GM21381 (cell line): ENCODE data around the gene MELTF.
"Not testable (repeated sequence)": the region's sequence is repeated elsewhere in the genome, so short reads cannot be mapped to it uniquely, and the experiment has no call there.

ENCODE experiments used
- ATAC-seq: cut with Tn5 transposase; IDR thresholded peaks from one replicate; pipeline ENCODE4 v1.9.1; 2021; ENCODE audit warnings: mild to moderate bottlenecking, moderate library complexity; ENCODE audit not compliant: unreplicated experiment

MELTF gene

DNA sequence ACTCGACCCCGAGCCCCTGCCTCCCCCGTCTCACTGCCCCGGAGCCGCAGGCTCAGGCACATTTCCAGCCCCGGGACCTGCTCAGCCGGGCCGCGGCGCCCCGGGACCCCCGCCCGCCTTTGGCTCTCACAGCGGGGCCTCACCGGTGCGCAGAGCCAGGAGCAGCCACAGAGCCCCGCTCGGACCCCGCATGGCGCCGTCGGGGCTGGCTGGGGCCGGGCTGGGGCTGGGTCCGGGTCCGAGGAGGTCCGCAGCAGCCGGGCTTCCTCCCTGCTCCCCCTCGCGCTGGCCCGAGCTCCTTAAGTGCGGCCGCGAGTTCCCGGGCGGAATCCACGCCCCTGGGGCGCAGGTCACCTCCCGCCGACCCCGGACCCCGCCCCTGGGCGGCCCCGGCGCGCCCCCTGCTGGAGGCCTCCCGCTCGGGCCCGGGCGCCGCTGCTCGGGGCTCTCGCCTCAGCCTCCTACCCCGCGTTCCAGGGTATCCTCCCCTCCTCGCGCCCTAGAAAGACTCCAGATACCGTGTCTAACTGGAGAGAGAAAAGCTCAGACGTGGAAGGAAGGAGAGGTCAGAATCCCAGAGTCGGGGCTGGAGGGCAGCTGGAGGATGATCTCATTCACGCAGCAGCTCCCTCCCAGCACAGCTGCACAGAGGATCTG lies at the start of gene MELTF:
MELTF (minus strand) TSS at position 307 of the 657 bp plus-strand sequence; CDS start at position 192, 115 bp downstream.
- ATAC-seq, result peak; percentile 67

DNA sequence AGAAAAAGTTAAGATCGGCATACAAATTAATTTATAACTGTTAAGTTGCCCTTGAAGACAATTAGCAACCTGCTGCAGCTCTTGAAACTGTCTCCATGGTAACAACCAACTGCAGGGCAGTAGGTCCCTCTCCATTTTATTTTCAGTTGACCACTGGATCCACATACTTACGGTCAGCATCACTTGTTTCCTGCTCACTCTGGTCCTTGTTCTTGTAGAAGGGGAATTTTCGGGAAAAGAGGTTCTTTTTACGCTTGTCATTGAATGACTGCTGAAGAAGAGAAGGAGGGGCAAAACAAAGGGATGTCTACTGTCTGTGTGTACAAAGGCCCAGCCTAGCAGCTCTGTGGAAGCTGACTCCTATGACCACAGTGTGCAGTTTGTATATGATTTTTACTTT lies 46.8 kb upstream of the MELTF start:
- ATAC-seq, result no peak

DNA sequence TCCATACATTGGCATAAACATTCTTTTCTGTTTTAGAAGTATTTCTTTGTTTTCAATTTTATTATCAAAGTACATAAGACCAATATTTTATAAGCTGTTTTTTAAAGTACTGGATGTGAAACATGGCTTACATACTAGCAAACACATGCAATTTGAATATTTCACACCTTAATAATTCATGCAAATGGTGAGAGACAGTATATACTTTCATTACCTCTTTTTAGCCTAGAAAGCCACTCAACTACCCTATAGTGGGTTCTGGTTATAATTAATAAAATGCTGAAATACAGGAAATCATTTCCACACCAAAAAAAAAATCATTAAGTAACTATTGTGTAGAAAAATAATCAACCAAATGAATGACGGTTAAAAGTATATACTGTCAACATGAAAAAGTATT lies 38.5 kb upstream of the MELTF start:
- ATAC-seq, result no peak

DNA sequence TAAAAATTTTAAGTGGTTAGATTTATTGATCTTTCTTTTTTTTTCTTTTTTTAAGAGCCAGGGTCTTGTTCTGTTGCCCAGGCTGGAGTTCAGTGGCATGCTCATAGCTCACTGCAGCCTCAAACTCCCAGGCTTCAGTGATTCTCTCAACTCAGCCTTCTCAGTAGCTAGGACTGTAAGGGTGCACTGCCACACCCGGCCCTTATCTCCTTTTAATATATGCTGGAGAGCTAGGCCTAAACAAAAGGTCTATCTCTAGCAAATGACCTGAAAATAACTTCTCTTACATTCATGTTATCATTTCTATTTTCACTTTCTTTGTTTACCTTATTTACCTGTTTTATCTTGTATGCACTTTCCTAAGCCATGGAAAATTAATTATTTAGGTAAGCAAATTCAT lies 35.2 kb upstream of the MELTF start:
- no peak for ATAC-seq

DNA sequence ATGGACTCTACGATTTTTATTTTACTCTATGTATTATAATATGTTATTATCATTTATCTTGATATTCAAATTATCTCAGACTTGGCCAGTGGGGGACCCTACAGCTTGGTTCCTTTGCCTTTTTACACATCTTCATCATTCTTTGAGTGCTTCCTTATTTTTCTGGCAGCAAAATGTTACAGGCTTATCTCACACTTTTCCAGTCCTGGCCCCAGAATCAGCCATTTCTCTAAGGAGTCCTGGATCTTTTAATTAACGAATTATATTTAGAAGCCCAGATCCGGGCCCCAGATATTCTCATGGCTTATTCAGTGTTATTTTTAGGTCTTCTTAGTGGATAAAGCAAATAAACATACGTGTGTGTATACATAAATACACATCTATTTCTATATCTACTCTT lies 32.8 kb upstream of the MELTF start:
- no peak for ATAC-seq

DNA sequence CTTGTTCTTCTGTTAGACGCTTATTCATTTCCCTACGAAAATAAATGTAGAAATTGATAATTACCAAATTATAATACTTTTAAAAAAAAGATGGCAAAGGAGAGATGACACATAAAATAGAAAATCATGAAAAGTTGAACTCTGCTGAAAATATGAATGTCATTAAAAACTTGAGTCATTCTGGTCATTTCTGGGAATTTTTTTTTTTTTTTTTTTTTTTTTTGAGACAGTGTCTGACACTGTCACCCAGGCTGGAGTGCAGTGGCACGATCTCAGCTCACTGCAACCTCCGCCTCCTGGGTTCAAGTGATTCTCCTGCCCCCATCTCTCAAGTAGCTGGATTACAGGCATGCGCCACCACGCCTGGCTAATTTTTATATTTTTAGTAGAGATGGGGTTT lies 22.0 kb upstream of the MELTF start:
- not testable (repeated sequence) for ATAC-seq

DNA sequence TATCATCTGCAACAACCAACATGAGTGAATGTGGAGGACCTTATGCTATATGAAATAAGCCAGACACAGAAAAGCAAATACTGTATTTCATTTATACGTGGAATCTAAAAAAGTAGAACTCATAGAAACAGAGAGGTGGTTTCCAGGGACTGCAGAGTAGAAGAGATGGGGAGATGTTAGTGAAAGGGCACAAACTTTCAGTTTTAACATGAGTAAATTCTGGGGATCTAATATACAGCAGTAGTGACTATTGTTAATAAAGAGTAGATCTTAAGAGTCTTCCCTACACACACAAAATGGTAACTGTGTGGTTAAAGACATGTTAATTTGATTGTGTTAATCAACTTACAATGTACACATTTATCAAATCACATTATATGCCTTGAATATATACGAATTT lies 20.9 kb upstream of the MELTF start:
- peak; percentile 76 for ATAC-seq

DNA sequence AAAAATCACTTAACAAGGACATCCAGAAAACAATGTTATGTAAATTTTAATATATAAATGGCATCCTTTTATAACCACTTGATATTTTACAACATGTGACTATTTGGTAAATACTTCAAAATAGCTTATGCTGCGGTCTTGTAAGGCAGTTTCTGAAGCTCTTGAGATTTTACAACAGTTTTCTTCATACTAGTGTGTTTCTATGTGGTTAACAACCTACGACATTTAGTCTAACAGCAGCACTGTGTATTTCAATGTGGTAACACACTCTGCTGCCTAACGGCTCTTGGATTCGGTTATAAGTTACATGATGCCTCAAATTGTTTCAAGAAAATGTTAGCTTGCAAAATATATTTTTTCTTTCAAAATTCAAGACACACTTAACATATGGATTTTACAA lies 12.9 kb upstream of the MELTF start:
- no peak for ATAC-seq

DNA sequence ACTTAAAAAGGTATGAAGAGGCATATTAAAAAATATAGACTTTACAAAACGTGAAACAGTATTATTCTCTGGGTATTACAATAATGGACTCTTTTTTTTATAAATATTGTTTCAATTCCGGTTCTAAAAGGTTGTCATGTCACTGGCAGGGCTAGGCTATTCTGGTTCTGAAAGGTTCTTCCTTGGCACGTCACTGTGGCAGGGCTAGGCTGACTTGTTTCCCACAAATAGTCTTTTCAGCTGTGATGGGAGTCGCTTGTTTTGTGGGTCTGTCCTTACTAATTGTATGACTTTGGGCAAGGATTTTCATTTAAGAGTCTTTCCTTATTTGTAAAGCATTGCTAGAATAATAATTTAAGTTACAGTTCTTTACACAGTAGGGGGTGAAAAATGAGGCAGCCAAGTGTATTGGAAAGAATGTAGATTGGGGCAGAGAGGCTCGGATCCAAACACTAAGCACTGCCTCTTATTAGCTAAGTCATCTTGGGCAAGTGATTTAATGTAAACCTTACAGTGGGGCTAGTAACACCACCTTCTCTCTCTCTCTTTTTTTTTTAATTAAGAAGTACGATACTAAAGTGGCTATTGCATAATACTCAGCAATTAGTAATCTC lies 12.4 kb upstream of the MELTF start:
- no peak for ATAC-seq

DNA sequence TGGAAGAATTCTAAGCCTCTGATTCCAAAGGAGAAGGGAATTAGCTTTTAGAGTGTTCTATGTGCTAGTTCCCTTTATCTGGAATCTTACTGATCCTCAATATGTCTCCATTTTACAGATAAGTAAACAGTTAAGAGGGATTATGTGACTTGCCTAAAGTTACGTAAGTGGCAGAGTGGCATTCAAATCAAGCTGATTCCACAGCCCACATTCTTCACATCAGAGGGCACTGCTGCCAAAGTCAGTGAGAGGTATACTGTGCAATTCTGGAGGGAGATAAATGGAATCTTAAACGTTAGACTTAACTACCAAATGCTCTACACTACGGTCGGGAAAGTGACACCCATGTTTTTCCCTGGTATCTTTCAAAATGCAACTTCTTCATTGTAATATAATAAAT lies 11.0 kb upstream of the MELTF start:
- no peak for ATAC-seq

DNA sequence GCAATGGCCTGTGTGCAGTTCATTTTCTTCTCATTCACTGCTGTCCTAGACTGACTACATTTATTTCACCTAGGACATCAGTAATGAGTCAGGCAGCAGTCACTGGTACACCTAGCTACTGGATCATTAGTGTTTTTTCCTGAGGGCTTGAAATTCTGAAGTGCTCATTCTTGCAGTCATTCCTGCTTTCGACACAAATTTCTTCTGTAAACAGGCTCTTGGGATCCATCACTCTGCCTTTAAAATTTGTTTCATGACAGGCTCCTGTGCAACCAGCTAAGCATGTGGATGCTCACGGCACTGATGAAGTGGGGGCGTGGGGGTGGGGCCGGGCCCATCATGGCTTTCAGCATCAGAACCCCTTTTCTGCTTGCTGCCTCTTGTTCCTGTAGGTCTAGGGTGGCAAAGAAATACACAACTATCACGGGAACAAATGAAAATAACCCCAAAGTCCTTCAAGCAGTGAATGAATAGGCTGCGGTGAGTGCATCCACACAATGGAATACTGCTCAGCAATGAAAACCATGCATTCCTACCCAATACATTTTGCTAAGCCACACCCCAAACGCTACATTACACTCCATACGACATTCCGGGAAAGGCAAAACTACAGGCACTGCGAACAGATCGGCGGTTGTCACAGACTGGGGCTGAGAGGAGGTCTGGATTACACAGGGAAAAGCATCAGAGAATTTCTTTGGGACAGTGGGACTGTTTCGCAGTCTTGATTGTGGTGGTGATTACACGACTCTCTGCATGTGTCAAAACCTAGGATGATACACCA lies 9.3 kb upstream of the MELTF start:
- ATAC-seq, result no peak

DNA sequence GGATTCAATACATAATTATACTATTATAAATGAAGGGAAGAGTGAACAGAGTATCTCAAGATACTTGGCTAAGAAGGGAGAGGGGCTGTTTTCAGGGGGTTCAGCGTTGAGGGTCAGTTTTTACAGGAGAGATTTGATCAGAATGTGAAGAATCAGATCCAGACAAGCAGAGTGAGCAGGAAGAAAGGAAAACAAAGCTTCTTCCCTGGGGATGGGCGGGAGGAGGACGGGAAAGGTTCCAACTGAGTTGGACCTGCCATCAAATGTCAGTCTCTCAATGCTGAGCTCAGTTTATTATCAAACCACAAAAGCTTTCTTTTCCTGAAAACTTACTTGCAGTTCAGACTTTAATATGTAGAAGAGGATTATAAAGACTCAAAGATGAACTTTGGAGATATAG lies 6.0 kb upstream of the MELTF start:
- no peak for ATAC-seq

DNA sequence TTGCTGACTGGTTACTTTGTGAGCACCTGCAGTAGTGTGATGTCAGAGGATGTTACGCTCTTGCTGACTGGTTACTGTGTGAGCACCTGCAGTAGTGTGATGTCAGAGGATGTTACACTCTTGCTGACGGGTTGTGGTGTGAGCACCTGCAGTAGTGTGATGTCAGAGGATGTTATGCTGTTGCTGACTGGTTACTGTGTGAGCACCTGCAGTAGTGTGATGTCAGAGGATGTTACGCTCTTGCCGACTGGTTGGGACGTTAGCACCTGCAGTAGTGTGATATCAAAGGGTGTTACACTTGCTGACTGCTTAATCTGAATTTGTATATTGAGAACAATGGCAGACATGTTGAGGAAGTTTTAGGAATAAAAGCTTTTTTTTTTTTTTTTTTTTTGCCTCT lies 5.2 kb upstream of the MELTF start:
- not testable (repeated sequence) for ATAC-seq

DNA sequence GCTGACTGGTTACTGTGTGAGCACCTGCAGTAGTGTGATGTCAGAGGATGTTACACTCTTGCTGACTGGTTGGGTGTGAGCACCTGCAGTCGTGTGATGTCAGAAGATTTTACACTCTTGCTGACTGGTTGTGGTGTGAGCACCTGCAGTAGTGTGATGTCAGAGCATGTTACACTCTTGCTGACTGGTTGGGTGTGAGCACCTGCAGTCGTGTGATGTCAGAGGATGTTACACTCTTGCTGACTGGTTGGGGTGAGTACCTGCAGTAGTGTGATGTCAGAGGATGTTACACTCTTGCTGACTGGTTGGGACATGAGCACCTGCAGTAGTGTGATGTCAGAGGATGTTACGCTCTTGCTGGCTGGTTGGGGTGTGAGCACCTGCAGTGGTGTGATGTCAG lies 4.1 kb upstream of the MELTF start:
- not testable (repeated sequence) for ATAC-seq

DNA sequence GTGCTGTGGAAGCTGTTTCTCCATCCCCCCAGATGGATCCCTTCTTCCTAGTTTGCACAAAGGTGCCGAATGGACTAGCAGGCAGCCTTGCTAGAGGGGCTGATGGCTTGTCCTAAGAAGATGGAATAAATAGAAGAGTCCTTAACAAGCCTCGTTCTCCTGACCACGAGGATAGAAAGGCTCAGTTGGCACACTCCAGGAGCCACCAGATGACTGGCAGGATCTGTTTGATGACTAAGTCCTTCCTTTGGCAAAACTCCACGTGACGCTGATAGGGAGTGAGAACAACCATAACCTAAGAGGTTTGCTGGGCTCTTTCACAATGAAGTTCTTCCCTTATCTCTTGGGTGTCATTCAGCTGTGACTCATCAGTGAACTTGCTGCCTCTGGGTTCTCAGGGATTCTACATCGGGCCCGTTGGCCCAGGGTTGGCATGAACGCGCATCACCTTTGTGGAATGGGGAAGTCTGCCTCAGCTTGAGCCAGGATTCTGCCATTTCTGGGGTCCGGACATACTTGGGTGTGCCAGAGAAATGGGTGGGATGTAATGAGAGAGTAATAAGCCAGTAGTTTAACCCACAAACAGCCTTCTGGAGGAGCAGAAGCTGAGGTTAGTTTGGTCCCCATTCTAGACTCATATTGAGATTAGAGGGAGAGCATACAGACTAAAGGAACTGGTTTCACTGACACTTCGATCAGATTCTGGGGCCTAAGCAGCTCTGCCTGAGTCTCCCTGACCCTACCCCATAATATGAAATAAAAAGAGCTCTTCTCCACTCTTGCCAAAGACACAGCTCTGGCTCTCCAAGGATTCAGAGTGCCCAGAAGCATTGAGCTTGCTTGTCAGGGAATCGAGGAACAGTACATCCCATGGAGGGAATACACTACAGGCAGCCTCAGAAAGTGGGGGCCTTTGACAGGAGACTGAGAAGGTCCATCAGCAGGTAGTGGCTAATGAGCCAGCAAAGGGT lies 2.0 kb upstream of the MELTF start:
- ATAC-seq, result no peak

DNA sequence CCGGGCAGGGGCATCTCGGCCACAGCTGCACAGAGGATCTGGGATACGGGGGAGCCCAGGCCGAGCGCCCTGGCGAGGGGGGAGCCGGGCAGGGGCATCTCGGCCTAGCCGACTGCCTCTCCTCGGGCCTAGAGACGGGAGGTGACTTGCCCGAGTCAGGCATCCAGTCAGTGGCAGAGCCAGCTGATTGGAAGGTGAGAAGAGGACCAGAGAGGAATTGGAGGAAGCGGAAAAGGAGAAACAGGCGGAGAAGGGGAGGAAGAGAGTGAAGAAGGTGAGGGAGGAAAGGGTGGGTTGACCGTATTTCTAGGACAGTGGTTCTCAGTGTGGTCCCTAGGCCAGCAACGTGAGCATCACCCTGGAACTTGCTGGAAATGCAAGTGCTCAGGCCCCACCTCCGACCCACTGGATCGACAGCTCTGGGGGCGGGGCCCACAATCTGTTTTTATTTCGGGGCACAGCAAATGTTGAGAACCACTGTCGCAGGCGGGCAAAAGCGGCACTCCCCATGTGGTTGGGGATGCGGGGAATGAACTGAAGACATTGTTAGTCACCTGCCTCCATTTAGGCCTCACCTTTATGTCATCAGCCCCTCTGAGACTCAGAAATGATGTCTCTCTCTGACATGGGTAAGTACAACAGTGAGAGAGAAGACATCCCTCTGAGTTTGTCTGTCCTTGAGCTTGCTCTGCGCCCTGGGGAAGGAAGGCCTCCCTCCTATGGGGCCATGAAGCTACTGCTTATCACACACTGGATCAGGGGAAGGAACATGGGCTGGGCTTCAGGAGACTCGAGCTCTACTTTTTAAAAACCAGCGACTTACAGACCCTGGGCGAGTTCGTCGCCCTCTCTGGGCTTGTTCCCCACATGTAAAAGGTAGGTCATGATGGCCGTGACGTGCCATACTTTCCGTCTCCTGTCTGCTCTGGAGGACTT lies 1.0 kb upstream of the MELTF start:
- no peak for ATAC-seq

DNA sequence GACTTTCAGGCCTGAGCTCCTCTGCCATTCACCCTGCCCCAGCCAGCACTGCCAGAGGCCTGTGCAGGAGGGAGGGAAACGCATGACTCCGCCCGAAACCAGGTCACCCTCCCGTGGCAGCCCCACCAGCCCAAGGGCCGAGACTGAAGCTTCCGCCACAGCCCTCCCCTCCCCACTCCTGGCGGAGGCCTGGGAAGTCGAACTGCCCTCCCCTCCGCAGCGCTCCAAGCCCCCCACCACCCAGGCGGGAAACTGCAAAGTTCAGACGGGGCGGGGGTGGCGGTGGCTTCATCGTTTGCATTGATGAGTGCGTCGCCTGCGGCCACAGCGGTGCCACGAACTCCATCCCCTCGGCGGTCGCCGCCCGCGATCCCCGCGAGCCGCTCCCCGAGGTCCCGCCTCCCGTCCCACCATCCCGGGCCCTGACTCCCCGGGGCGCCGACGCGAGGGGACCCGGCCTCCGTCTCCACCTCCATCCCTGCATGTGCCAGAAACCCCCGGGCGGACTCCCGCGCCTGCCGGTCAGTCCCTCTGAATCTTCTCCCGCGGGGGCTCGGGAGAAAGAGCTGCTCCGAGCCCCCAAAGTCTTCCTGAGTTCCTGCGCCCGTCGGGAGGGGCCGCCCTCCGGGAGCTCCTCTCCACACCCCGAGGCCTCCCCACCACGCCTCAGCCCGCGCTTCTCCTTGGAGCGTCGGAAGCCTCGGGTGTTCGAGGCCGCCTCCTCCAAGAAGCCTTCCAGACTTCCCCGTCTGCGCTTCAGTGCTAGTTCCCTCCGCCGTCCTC lies 698 bp downstream of the MELTF start:
- peak; percentile 30 for ATAC-seq

DNA sequence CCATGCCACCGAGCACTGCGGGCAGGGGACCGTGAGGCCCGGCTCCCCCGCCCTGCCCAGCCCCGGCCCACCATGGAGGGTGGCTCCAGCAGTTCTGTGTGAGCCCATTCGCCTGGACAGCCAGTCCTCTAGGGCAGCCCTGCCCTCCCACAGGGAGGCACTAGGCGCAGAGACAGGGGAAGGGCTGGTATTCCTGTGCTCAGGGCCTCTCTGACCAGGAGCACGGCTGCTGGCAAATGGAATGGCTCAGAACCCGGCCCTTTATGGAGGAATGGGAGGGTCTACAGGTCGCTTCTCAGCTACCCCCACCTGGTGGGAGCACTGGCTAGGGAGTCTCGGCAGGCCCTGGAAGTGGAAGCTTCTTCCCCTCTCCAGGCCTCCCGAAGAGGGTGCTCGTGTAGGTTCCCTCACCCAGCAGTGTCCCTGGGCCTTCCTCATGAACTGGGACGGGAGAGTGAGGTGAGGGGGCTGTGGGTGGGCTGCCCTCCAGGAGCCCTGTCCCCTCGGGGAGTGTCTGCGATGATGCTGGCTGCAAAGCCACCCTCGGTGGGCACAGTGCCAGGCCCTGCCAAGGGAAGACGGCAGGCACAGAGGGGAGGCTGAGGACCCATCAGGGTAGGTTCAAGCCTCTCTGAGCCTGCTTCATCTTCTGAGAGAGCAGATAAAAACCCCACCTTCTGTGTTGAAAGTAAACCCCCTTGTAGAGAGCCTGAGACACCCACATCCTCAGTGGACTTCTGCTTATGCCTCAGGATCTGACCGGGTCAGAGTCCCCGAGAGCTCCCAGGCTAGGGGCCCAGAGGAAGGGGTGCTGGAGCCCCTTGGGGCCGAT lies 1.5 kb downstream of the MELTF start:
- no peak for ATAC-seq
